Activated CD8-positive, alpha-beta T cell treated with anti-CD3 and anti-CD28 coated beads for 36 hours (primary cell): ENCODE data around the gene NALCN. TPM values are rescaled to one million over a fixed set of nuclear protein-coding genes. Genes with fewer than 3 reads are reported as not detected.

Experiments used
- ATAC-seq: fragments of 200-7000 bp; cut with Tn5 transposase; one replicate; pipeline ENCODE4 v1.10.0; 2021; ENCODE audit warnings: mild to moderate bottlenecking, moderate library complexity
- CTCF ChIA-PET: fragments of 350-600 bp; sonication (Branson Sonifier 250); formaldehyde crosslinking; loops from one replicate; lab custom pipeline; 2021; ENCODE audit warnings: antibody characterized with exemption; lab: Charles Lee
- POLR2A ChIA-PET: fragments of 350-600 bp; sonication (Branson Sonifier 250); formaldehyde crosslinking; loops from one replicate; lab custom pipeline; 2021; ENCODE audit warnings: antibody characterized with exemption; lab: Charles Lee
- DNase-seq: peaks from one replicate; pipeline ENCODE4 v3.0.0-alpha.2; 2020
- H3K27ac Mint-ChIP-seq: one replicate; pipeline ENCODE4 v1.8.0; 2021; ENCODE audit warnings: mild to moderate bottlenecking, mixed read lengths
- H3K27me3 Mint-ChIP-seq: one replicate; pipeline ENCODE4 v1.8.0; 2021; ENCODE audit warnings: mixed read lengths
- H3K36me3 Mint-ChIP-seq: one replicate; pipeline ENCODE4 v1.8.0; 2021; ENCODE audit warnings: low read depth, mixed read lengths
- H3K4me1 Mint-ChIP-seq: one replicate; pipeline ENCODE4 v1.8.0; 2021; ENCODE audit warnings: low read depth, mixed read lengths
- H3K4me3 Mint-ChIP-seq: one replicate; pipeline ENCODE4 v1.8.0; 2021; ENCODE audit warnings: mild to moderate bottlenecking, moderate library complexity, mixed read lengths
- H3K9me3 Mint-ChIP-seq: one replicate; pipeline ENCODE4 v1.8.0; 2021; ENCODE audit warnings: mixed read lengths
- intact Hi-C: fragments of 100-400 bp; cut with micrococcal nuclease; formaldehyde crosslinking; loops from one replicate; pipeline ENCODE4 v1.10.0; 2022
- total RNA-seq, 2 experiments: library from RNA; stranded (reverse); gene quantifications; one replicate each; pipeline ENCODE4 v1.2.3, GENCODE V29; 2021
- TF ChIP-seq, protein P1 (sequence below): fragments of 200-600 bp; IDR thresholded peaks from one replicate; pipeline ENCODE4 v1.8.0; 2022; ENCODE audit warnings: antibody characterized with exemption, mild to moderate bottlenecking

NALCN gene
- total RNA-seq, 2 experiments from 2014 or later: not detected

DNA sequence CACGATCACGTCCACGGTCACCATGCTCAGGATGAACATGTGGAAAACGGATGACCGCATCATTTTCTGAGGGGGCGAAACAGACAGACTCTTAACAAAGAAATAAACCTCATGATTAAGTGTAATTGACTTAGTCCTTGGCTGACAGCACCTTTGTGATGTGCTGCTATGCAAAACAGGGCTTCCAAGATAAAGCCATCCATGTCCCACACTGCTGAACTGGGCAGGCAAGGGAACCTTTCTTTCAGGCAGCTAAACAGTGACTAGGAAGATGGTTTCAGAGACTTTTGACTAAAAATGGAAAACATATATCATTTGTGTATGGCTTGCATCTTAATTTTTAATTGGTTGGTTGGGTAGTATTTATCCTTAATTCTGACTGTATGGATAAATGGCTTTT, 157.8 kb downstream of the NALCN start:
- H3K36me3 Mint-ChIP-seq: no peaks in the 10 kb centered on the region
- H3K9me3 Mint-ChIP-seq: no peaks in the 10 kb centered on the region
- CTCF ChIA-PET: interaction anchor here (1.6 kb wide), 1 partner anchor 10 kb away, joined by 3 read pairs; no protein-coding TSS in a partner anchor
- ATAC-seq: no peak
- H3K27me3 Mint-ChIP-seq: peaks cover 8% of the 10 kb centered on the region
- TF ChIP-seq, protein P1, sequence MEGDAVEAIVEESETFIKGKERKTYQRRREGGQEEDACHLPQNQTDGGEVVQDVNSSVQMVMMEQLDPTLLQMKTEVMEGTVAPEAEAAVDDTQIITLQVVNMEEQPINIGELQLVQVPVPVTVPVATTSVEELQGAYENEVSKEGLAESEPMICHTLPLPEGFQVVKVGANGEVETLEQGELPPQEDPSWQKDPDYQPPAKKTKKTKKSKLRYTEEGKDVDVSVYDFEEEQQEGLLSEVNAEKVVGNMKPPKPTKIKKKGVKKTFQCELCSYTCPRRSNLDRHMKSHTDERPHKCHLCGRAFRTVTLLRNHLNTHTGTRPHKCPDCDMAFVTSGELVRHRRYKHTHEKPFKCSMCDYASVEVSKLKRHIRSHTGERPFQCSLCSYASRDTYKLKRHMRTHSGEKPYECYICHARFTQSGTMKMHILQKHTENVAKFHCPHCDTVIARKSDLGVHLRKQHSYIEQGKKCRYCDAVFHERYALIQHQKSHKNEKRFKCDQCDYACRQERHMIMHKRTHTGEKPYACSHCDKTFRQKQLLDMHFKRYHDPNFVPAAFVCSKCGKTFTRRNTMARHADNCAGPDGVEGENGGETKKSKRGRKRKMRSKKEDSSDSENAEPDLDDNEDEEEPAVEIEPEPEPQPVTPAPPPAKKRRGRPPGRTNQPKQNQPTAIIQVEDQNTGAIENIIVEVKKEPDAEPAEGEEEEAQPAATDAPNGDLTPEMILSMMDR: no peak
- H3K4me1 Mint-ChIP-seq: peaks cover 8% of the 10 kb centered on the region
- DNase-seq: no peak
- H3K4me3 Mint-ChIP-seq: no peak overlapping the region
- POLR2A ChIA-PET: no interaction called here
- peak overlapping the region; percentile 67 for H3K27ac Mint-ChIP-seq
- intact Hi-C loops: no loop called here

DNA sequence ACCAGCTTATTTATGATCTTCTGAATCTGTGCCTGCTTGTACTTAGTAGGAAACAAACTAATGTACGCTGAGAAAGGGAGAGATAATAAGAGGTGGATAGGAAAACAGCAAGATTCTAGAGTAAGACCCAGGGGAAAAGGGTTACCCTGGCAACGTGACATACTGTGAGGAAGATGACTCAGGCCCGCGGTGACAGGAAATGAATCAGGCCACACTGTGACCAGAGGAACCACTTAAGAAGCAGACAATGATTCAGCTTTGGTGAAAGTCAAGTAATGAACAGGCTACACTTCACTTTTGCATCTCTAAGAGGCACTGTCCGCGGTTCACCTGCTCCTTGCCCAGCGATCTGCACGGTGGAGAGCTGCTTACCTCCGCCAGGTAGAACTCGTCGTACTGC, 158.2 kb downstream of the NALCN start:
- H3K27me3 Mint-ChIP-seq: peaks cover 8% of the 10 kb centered on the region
- CTCF ChIA-PET: interaction anchor here (1.6 kb wide), 1 partner anchor 10 kb away, joined by 3 read pairs; no protein-coding TSS in a partner anchor
- peak; percentile 87 for DNase-seq
- H3K4me3 Mint-ChIP-seq: no peak overlapping the region
- no peaks in the 10 kb centered on the region for H3K9me3 Mint-ChIP-seq
- H3K36me3 Mint-ChIP-seq: no peaks in the 10 kb centered on the region
- ATAC-seq: peak; percentile 97
- H3K27ac Mint-ChIP-seq: peak overlapping the region; percentile 67
- intact Hi-C loops: no loop called here
- POLR2A ChIA-PET: no interaction called here
- peaks cover 8% of the 10 kb centered on the region for H3K4me1 Mint-ChIP-seq
- TF ChIP-seq, protein P1: no peak

DNA sequence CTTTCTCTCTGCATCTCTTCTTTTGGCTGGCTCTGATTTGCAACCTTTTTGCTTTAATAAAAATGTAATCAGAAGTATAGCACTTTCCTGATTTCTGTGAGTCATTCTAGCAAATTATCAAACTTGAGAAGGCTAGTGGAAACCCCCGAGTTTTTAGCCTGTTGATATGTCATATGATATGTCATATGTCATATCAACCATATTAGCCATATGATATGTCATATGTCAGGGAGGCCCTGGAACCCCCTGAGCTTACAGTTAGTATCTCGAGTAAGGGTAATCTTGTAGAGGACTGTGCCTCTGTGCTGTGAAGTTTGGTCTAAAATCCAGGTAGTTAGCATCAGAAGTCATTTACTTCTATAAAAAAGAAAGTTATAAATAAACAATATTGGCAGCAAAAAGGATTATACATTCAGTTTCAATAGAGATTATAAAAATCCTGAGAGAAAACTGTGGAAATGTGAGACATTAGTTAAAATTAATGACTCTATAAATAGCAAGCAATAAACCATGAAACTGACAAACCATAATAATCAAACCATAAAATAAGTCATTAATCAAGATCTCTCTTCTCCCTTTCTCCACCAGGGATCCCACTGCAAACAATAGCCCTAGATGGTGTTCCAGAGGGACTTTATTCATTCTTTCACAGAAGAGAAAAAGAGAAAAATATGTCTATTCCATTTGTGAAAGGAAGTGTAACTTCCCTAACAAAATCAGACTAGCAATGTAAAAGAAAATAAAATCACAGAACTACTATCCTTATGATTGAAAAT, 167.4 kb downstream of the NALCN start:
- intact Hi-C loops: no loop called here
- Mint-ChIP-seq H3K9me3 (peaks cover 10% of the 10 kb centered on the region), H3K4me3 (no peak overlapping the region), H3K27me3 (no peaks in the 10 kb centered on the region), H3K36me3 (no peaks in the 10 kb centered on the region), H3K4me1 (peaks cover 15% of the 10 kb centered on the region), H3K27ac (no peak overlapping the region)
- ChIA-PET POLR2A (no interaction called here), CTCF (no interaction called here)
- ATAC-seq (no peak), DNase-seq (no peak)
- TF ChIP-seq, protein P1: no peak

DNA sequence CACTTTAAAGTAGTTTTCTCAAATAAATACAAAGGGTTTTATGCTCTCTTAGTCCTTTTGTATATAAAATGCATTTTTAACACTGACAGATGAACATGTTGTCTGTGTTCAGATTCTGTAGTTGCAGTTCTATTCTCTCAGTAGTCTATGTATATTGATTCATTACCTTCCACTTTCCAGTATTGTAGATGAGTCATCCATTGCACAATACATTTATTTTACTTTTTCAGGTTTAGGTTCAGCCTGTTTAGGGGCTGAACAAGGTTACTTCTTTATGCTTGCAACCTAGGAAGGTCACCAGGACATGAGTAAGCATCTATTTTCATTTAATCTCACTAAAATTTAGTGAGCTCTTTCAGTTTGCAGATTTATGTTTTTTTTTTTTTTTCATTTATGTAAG, 173.6 kb downstream of the NALCN start:
- CTCF ChIA-PET: no interaction called here

DNA sequence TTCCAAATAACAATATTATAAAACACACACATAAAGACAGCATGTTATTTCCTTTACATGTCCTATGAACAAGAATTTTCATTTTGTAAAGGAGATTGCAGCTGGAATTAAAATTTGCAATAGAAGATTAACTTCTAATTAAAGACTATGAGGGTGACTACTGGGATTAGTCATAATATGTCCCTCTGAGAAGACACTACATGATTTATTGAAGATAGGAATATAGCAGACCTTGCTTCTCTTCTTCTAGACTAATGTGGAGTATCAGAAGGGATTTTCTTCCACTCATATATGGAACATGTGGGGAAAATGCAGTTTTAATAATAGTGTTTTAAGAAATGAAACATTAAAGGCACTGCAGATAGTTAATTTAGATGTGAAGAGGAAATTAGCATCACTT, 177.8 kb downstream of the NALCN start:
- POLR2A ChIA-PET: no interaction called here
- intact Hi-C loops: no loop called here
- H3K4me3 Mint-ChIP-seq: no peak overlapping the region
- no peaks in the 10 kb centered on the region for H3K27me3 Mint-ChIP-seq
- no peak overlapping the region for H3K27ac Mint-ChIP-seq
- ATAC-seq (no peak), DNase-seq (no peak)
- TF ChIP-seq, protein P1: no peak
- H3K4me1 Mint-ChIP-seq: no peaks in the 10 kb centered on the region
- no peaks in the 10 kb centered on the region for H3K9me3 Mint-ChIP-seq
- no peaks in the 10 kb centered on the region for H3K36me3 Mint-ChIP-seq
- CTCF ChIA-PET: no interaction called here

More for the DNA sequence above, 173.6 kb downstream of the NALCN start:
- H3K27ac Mint-ChIP-seq: no peak overlapping the region
- peaks cover 15% of the 10 kb centered on the region for H3K4me1 Mint-ChIP-seq
- H3K27me3 Mint-ChIP-seq: no peaks in the 10 kb centered on the region
- H3K9me3 Mint-ChIP-seq: peaks cover 1% of the 10 kb centered on the region
- POLR2A ChIA-PET: no interaction called here
- intact Hi-C loops: no loop called here
- no peaks in the 10 kb centered on the region for H3K36me3 Mint-ChIP-seq
- H3K4me3 Mint-ChIP-seq: no peak overlapping the region
- TF ChIP-seq, protein P1: no peak
- DNase-seq (no peak), ATAC-seq (no peak)
